Measurements from ENCODE around the gene CD2.
A peak's percentile ranks its signal among the peaks of the same experiment; 100 is the strongest.

The CD2 gene

DNA sequence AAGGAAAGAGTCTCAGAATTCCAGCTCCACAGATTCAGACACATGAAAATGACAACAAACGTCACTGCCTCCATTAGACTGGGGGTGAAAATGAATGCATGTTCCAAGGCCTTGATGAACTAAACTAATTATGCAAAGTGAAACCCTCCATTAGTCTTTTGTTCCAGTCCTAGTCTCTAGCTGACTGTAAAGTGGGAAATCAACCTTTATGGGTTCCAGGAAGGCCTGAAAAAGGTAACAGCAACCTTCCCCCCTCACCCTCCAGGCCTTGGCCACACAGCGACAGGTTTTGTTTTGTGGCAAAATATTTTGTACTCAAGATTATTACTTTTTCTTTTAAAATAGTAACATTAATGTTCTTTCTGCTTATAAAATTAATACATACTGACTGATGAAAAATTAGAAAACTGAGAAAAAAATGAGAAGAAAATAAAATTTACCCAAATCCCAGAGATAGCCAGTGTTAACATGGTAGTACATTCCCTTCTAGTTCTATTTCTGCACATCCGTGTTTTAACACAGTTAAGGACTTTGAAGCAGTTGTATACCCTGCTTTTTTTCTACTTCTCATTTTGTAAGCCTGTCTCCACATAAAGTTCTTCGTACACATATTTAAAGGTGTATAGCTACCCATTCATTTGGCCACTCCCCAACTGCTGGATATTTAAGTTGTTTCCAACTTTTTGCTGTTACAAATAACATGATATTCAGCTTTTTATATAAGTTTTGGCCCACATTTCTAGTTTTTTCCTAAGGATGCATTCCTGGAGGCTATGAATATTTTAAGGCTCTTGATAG is 60.9 kb downstream of the CD2 start:
- Histone ChIP-seq H3K27ac (ENCODE audit: insufficient read depth in 1 of 2, low read depth in 1 of 2, low read length in 2 of 2, poor library complexity in 1 of 2, severe bottlenecking in 2 of 2) (no peak overlapping the region), H3K4me3 (ENCODE audit: control insufficient read depth in 1 of 7, extremely low read depth in 1 of 7, insufficient read depth in 4 of 7, low read depth in 2 of 7, low read length in 6 of 7) (no peak overlapping the region), H3K9me3 (ENCODE audit: control extremely low read depth in 1 of 5, control insufficient read depth in 4 of 5, insufficient read depth in 2 of 5, low read depth in 1 of 5, low read length in 4 of 5) (peaks cover 0 to 10% (median 0%) of the 10 kb centered on the region in 5 experiments), H3K36me3 (ENCODE audit: control insufficient read depth in 4 of 4, insufficient read depth in 4 of 4, low read length in 3 of 4) (no peaks in the 10 kb centered on the region), H3K4me1 (ENCODE audit: control extremely low read depth in 1 of 4, control insufficient read depth in 4 of 4, insufficient read depth in 4 of 4, low read length in 3 of 4) (peaks cover 4 to 15% (median 10%) of the 10 kb centered on the region in 4 experiments), H3K27me3 (replicated peaks in 2 of 5; ENCODE audit: control insufficient read depth in 4 of 5, insufficient read depth in 5 of 5, low read length in 4 of 5) (no peaks in the 10 kb centered on the region)
- CTCF ChIA-PET, result interaction anchor here (0.8 to 4.3 kb wide), 18 partner anchors 9 to 122 kb away, joined by 3 to 76 read pairs (median 4); no protein-coding TSS in a partner anchor
- DNase-seq, result no peak
- WGBS (ENCODE audit: insufficient coverage), result 93% methylated on average over 2 of the region's 4 CpGs
- POLR2A ChIA-PET, result no interaction called here

DNA sequence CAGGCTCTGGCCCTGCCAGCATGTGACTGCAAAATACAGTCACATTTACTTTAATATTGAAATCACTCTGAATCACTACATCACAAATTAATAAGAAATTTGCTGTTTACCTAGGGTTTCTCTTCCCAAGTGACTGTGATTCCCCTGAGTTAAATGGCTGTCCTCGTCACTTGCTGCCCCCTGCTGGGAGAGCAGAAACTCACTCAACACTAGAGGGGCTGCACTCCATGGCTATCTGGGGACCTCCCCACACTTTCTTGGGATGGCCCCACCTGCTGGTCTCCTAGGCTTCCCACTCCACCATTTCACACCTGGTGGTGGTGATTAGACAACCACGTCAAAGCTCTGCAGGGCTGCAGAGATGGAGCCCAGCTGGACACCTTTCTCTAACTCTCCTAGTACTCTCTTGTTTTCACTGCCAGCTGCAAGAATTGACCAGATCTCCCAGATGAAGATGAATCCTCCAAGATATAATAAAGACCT is 63.4 kb downstream of the CD2 start:
- ChIA-PET POLR2A (no interaction called here), CTCF (interaction anchor here (0.6 to 4.3 kb wide), 20 partner anchors 10 to 238 kb away, joined by 3 to 76 read pairs (median 4); no protein-coding TSS in a partner anchor)
- Histone ChIP-seq H3K4me3 (ENCODE audit: control insufficient read depth in 1 of 7, extremely low read depth in 1 of 7, insufficient read depth in 4 of 7, low read depth in 2 of 7, low read length in 6 of 7) (no peak overlapping the region), H3K4me1 (ENCODE audit: control extremely low read depth in 1 of 4, control insufficient read depth in 4 of 4, insufficient read depth in 4 of 4, low read length in 3 of 4) (peaks cover 4 to 15% (median 10%) of the 10 kb centered on the region in 4 experiments), H3K27ac (ENCODE audit: insufficient read depth in 1 of 2, low read depth in 1 of 2, low read length in 2 of 2, poor library complexity in 1 of 2, severe bottlenecking in 2 of 2) (no peak overlapping the region), H3K36me3 (ENCODE audit: control insufficient read depth in 4 of 4, insufficient read depth in 4 of 4, low read length in 3 of 4) (no peaks in the 10 kb centered on the region), H3K27me3 (replicated peaks in 2 of 5; ENCODE audit: control insufficient read depth in 4 of 5, insufficient read depth in 5 of 5, low read length in 4 of 5) (no peaks in the 10 kb centered on the region), H3K9me3 (ENCODE audit: control extremely low read depth in 1 of 5, control insufficient read depth in 4 of 5, insufficient read depth in 2 of 5, low read depth in 1 of 5, low read length in 4 of 5) (peaks cover 0 to 4% (median 0%) of the 10 kb centered on the region in 5 experiments)
- 0% methylated on average over 1 of the region's 2 CpGs for WGBS (ENCODE audit: insufficient coverage)
- peak; percentile 77 to 83 (median 78) for DNase-seq

All from common myeloid progenitor, CD34-positive (primary cell).